ENCODE data around the gene LIPG.

The LIPG gene

DNA sequence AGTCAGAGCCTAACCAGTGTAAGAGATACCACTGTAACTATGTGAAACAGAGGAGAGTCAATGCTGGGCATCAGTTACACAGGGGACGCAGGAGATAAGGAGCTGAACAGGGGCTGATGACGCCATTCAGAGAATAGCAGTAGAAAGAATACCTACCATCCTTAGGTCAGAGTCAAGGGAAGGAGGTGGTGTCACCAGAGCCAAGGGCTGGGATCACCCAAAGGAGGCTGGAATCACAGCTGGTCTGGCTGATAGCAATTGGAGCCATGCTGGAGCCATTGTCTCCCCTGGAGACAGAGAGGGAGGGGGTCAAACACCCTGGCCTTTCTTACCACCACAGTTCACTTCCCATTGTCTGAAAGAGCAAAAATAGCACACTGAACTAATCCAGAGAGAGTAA lies 37.5 kb upstream of the LIPG start:
- no peak for FAIRE-seq
- TF ChIP-seq SPI1 (IDR thresholded peaks at IDR 0.05; ENCODE audit: low read depth, low read length) (no peak), PAX5 (IDR thresholded peaks at IDR 0.05; ENCODE audit: insufficient read depth, low read length, severe bottlenecking) (no peak), POLR2A (IDR thresholded peaks at IDR 0.05; ENCODE audit: low read depth, low read length) (no peak), TAF1 (IDR thresholded peaks at IDR 0.05; ENCODE audit: low read depth, low read length) (no peak), POLR2AphosphoS5 (IDR thresholded peaks at IDR 0.05; ENCODE audit: low read depth, low read length) (no peak), POU2F2 (IDR thresholded peaks at IDR 0.05; ENCODE audit: low read depth, low read length) (no peak)
- no peak for DNase-seq (ENCODE audit: insufficient read length, low spot score)

DNA sequence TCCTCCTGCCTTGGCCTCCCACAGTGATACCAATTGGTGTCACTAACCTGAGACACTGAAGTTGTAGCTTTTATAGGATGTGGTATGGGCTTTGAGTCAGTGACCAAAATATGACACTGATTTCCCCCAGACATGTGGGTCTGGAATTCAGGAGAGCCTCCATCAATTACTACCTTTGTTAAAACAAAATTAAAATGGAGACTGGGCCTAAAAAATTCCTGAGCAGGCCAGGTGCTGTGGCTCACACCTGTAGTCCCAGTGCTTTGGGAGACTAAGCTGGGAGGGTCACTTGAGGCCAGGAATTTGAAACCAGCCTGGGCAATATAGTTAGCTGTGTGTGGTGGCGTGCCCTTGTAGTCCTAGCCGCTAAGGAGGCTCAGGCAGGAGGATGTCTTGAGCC lies 36.9 kb upstream of the LIPG start:
- FAIRE-seq (no peak), DNase-seq (ENCODE audit: insufficient read length, low spot score) (no peak)
- TF ChIP-seq POLR2AphosphoS5 (IDR thresholded peaks at IDR 0.05; ENCODE audit: low read depth, low read length), result no peak
- TF ChIP-seq TAF1 (IDR thresholded peaks at IDR 0.05; ENCODE audit: low read depth, low read length), result no peak
- no peak for TF ChIP-seq PAX5 (IDR thresholded peaks at IDR 0.05; ENCODE audit: insufficient read depth, low read length, severe bottlenecking)
- no peak for TF ChIP-seq POU2F2 (IDR thresholded peaks at IDR 0.05; ENCODE audit: low read depth, low read length)
- TF ChIP-seq SPI1 (IDR thresholded peaks at IDR 0.05; ENCODE audit: low read depth, low read length), result no peak
- TF ChIP-seq POLR2A (IDR thresholded peaks at IDR 0.05; ENCODE audit: low read depth, low read length), result no peak

DNA sequence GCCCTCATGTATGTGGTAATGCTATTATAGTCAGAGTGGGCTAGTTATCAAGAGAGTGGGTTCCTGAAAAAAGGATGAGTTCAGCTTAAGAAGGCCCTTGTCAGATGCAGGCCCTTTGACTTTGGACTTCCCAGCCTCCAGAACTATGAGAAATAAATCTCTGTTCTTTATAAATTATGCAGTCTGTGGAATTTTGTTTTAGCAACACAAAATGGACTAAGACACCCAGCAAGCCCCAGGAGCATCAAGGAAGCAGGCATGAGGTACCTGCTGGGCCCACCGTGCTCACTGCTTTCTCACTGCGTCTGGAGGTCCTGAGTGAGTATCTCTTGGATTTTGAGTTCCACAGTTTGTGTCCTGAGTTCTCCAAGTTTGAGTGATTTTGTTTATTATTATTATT lies 35.9 kb upstream of the LIPG start:
- no peak for DNase-seq (ENCODE audit: insufficient read length, low spot score)
- no peak for FAIRE-seq
- TF ChIP-seq PAX5 (IDR thresholded peaks at IDR 0.05; ENCODE audit: insufficient read depth, low read length, severe bottlenecking) (no peak), TAF1 (IDR thresholded peaks at IDR 0.05; ENCODE audit: low read depth, low read length) (no peak), POLR2AphosphoS5 (IDR thresholded peaks at IDR 0.05; ENCODE audit: low read depth, low read length) (no peak), POLR2A (IDR thresholded peaks at IDR 0.05; ENCODE audit: low read depth, low read length) (no peak), POU2F2 (IDR thresholded peaks at IDR 0.05; ENCODE audit: low read depth, low read length) (no peak), SPI1 (IDR thresholded peaks at IDR 0.05; ENCODE audit: low read depth, low read length) (no peak)

DNA sequence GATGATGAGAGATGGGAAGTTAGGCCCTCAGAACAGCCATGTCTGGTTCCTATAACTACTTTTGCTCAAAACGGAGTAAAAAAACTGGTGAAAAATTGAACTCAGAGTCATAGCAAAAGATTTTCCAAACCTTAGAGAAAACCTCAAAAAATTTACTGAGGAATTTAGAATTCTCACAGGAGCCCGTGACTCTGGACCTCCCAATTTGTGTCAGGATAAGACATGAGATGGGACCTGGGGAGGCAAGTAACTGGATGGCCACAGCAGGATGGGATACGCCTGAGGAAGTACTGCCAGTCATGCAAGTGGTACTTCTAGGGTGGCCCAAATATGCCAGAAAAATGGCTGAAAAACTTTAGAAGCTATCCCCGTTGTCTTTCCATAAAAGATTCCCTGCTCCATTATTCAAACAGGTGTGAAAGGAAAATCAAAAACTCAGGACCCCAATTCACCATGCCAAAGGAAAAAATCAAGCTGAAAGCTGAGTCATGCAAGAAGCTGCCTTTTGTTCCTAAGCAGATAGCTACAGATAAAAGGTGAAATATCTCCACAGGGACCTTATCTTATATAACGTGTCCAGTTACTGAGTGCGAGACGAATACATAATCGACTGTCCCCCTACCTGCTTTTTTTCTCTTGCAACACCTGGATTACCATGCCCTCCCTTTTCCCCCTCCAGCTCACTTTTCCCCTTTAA lies 34.1 kb upstream of the LIPG start:
- TF ChIP-seq PAX5 (IDR thresholded peaks at IDR 0.05; ENCODE audit: insufficient read depth, low read length, severe bottlenecking), result no peak
- TF ChIP-seq POLR2A (IDR thresholded peaks at IDR 0.05; ENCODE audit: low read depth, low read length), result no peak
- TF ChIP-seq TAF1 (IDR thresholded peaks at IDR 0.05; ENCODE audit: low read depth, low read length), result no peak
- TF ChIP-seq POU2F2 (IDR thresholded peaks at IDR 0.05; ENCODE audit: low read depth, low read length), result no peak
- TF ChIP-seq POLR2AphosphoS5 (IDR thresholded peaks at IDR 0.05; ENCODE audit: low read depth, low read length), result no peak
- TF ChIP-seq SPI1 (IDR thresholded peaks at IDR 0.05; ENCODE audit: low read depth, low read length), result no peak
- DNase-seq (ENCODE audit: insufficient read length, low spot score) (no peak), FAIRE-seq (no peak)

DNA sequence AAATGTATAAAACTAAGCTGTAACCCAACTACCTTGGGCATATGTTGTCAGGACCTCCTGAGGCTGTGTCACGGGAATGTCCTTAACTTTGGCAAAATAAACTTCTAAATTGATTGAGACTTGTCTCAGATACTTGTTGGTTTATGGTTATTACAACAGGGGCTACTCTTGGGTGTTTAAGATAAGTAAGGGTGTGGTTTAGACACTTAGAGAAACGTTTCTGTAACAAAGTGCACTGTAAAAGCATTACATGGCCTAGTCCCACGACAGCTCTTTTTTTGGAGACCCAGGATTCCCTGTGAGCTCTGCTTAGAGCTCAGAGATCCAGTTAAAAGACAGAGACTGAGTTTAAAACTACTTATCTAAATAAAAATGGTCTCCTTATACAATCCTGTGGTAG lies 32.3 kb upstream of the LIPG start:
- no peak for FAIRE-seq
- TF ChIP-seq POU2F2 (IDR thresholded peaks at IDR 0.05; ENCODE audit: low read depth, low read length) (no peak), TAF1 (IDR thresholded peaks at IDR 0.05; ENCODE audit: low read depth, low read length) (no peak), SPI1 (IDR thresholded peaks at IDR 0.05; ENCODE audit: low read depth, low read length) (no peak), POLR2A (IDR thresholded peaks at IDR 0.05; ENCODE audit: low read depth, low read length) (no peak), POLR2AphosphoS5 (IDR thresholded peaks at IDR 0.05; ENCODE audit: low read depth, low read length) (no peak), PAX5 (IDR thresholded peaks at IDR 0.05; ENCODE audit: insufficient read depth, low read length, severe bottlenecking) (no peak)
- DNase-seq (ENCODE audit: insufficient read length, low spot score), result no peak

DNA sequence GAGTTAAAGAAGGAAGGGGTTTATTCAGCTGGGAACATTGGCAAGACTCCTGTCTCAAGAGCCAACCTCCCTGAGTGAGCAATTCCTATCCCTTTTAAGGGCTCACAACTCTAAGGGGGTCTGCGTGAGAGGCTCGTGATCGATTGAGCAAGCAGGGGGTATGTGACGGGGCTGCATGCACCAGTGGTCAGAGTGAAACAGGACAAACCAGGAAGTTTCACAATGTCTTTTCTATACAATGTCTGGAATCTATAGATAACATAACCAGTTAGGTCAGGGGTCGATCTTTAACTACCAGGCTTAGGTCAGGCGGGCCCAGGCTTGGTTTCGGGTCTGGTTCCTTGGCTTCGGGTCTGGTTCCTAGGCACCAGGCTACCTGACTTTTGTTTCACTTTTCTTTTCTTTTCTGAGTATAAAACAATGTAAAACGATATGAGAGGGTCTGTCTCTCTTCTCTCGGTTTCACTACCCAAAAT lies 30.1 kb upstream of the LIPG start:
- no peak for TF ChIP-seq SPI1 (IDR thresholded peaks at IDR 0.05; ENCODE audit: low read depth, low read length)
- TF ChIP-seq POLR2A (IDR thresholded peaks at IDR 0.05; ENCODE audit: low read depth, low read length), result no peak
- no peak for TF ChIP-seq PAX5 (IDR thresholded peaks at IDR 0.05; ENCODE audit: insufficient read depth, low read length, severe bottlenecking)
- no peak for TF ChIP-seq POLR2AphosphoS5 (IDR thresholded peaks at IDR 0.05; ENCODE audit: low read depth, low read length)
- TF ChIP-seq TAF1 (IDR thresholded peaks at IDR 0.05; ENCODE audit: low read depth, low read length), result no peak
- no peak for DNase-seq (ENCODE audit: insufficient read length, low spot score)
- FAIRE-seq, result no peak

DNA sequence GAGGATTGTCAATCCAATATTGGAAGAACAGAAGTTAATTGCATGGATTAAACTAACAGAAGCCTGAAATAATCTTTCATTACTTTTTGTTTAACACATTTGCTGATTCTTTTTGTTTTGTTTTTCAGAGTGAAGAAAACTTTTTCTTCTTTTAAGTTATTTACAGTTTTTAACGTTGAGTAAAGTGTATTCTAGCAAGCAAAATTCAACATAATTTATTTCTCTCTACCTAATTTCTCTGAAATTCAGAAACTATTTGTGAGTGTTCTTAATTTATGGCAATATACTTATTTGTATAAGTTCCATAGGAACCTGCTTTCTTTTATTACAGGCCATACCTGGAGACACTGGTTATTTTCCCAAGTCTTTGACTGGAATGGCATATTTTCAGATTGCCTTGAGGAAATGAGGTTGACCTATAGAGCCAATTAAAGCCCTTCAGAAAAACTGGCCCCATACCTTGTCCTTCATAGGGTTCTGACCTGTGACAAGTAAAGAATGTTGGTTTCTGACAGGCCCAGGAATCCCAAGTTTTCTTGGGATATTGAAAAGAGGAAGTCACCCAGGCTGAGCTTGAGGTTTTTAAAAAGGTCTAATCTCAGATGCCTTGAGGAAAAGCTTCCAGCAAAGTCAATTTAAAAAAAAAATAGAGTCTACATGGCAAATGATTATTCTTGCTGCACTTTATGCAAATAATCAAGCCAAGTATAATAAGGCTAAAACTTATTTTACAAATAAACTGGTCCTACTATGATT lies 26.8 kb upstream of the LIPG start:
- TF ChIP-seq POU2F2 (IDR thresholded peaks at IDR 0.05; ENCODE audit: low read depth, low read length) (no peak), PAX5 (IDR thresholded peaks at IDR 0.05; ENCODE audit: insufficient read depth, low read length, severe bottlenecking) (no peak), TAF1 (IDR thresholded peaks at IDR 0.05; ENCODE audit: low read depth, low read length) (no peak), SPI1 (IDR thresholded peaks at IDR 0.05; ENCODE audit: low read depth, low read length) (0 out of 2 replicates have a peak, but pooled peaks have one; percentile 15)
- DNase-seq (ENCODE audit: insufficient read length, low spot score) (no peak), FAIRE-seq (no peak)

DNA sequence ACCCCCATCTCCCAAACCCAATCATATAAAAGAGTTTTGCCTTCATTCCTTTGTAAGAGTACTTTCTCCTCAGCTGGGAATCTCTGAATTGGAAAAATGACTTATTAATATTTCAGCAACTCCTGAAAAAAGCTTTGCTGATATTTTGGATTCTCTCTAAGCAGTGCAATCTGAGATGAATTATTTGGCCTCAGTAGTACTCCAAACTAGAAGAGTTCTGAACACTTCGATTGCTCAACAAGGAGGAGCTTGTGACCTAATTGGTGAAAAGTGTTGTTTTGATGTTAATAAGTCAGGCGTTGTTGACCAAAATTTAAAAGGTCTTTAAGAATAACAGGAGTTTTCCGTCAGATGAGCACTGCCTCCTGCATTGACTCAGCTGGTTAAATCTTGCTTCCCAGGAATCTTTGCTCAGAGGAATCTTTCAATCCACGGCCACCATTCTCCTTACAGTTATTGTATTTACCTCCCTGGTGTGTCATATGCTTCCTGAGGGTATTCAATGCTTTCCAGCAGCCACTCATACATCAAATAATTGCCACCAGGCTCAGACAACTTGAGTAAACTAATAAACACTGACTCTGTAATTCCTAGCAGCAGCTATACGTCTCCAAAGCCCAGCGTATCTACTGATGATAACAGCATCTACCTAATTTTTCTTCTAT lies 24.5 kb upstream of the LIPG start:
- no peak for DNase-seq (ENCODE audit: insufficient read length, low spot score)
- FAIRE-seq, result no peak
- TF ChIP-seq POLR2AphosphoS5 (IDR thresholded peaks at IDR 0.05; ENCODE audit: low read depth, low read length) (no peak), PAX5 (IDR thresholded peaks at IDR 0.05; ENCODE audit: insufficient read depth, low read length, severe bottlenecking) (no peak), POLR2A (IDR thresholded peaks at IDR 0.05; ENCODE audit: low read depth, low read length) (no peak), TAF1 (IDR thresholded peaks at IDR 0.05; ENCODE audit: low read depth, low read length) (no peak), POU2F2 (IDR thresholded peaks at IDR 0.05; ENCODE audit: low read depth, low read length) (no peak), SPI1 (IDR thresholded peaks at IDR 0.05; ENCODE audit: low read depth, low read length) (no peak)

DNA sequence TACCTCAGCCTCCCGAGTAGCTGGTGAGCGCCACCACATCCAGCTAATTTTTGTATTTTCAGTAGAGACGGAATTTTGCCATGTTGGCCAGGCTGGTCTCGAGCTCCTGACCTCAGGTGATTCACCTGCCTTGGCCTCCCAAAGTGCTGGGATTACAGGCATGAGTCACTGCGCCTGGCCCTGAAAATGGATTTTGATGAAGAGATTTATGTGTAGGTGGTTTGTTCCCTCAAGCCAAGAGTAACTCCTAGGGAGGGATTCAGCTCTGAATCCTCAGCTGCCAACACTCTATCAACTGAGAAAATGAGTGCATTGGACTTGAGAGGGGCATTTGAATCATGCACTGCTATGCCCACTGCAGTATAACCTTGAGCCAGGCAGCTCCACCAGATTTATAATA lies 17.5 kb upstream of the LIPG start:
- no peak for DNase-seq (ENCODE audit: insufficient read length, low spot score)
- FAIRE-seq, result no peak
- TF ChIP-seq PAX5 (IDR thresholded peaks at IDR 0.05; ENCODE audit: insufficient read depth, low read length, severe bottlenecking) (no peak), POU2F2 (IDR thresholded peaks at IDR 0.05; ENCODE audit: low read depth, low read length) (no peak), SPI1 (IDR thresholded peaks at IDR 0.05; ENCODE audit: low read depth, low read length) (no peak), TAF1 (IDR thresholded peaks at IDR 0.05; ENCODE audit: low read depth, low read length) (no peak), POLR2A (IDR thresholded peaks at IDR 0.05; ENCODE audit: low read depth, low read length) (no peak), POLR2AphosphoS5 (IDR thresholded peaks at IDR 0.05; ENCODE audit: low read depth, low read length) (no peak)

Data from GM12891 (cell line).